Smooth muscle cell (in vitro differentiated cells): ENCODE data around the gene TRIO. TPM values are rescaled to one million over a fixed set of nuclear protein-coding genes. Genes with fewer than 3 reads are reported as not detected.
A peak's percentile ranks its signal among the peaks of the same experiment; 100 is the strongest.

ENCODE experiments used
- DNase-seq: peaks from one replicate; lab custom pipeline; 2025; ENCODE audit not compliant: unreplicated experiment; lab: John Stamatoyannopoulos, UW
- H2AFZ ChIP-seq: fragments of 200-600 bp; sonication (generic); 2 replicates; pipeline ENCODE4 v1.6.0; 2016; ENCODE audit warnings: antibody characterized with exemption, low read depth, mild to moderate bottlenecking
- H3F3A ChIP-seq: fragments of 200-600 bp; sonication (generic); 2 replicates; pipeline ENCODE4 v1.6.0; 2017; ENCODE audit warnings: antibody characterized with exemption, low read depth
- H3K27ac ChIP-seq: fragments of 200-600 bp; sonication (generic); 2 replicates; pipeline ENCODE4 v1.5.1; 2016; ENCODE audit warnings: low read depth, mild to moderate bottlenecking
- H3K27me3 ChIP-seq: fragments of 200-600 bp; sonication (generic); 2 replicates; pipeline ENCODE4 v1.6.1; 2016; ENCODE audit warnings: low read depth, mild to moderate bottlenecking
- H3K36me3 ChIP-seq: fragments of 200-600 bp; sonication (generic); 2 replicates; pipeline ENCODE4 v1.5.1; 2016; ENCODE audit warnings: low read depth
- H3K4me1 ChIP-seq: fragments of 200-600 bp; sonication (generic); 2 replicates; pipeline ENCODE4 v1.5.1; 2016; ENCODE audit warnings: low read depth
- H3K4me2 ChIP-seq: fragments of 200-600 bp; sonication (generic); 2 replicates; pipeline ENCODE4 v1.6.0; 2016; ENCODE audit warnings: mild to moderate bottlenecking
- H3K4me3 ChIP-seq: fragments of 200-600 bp; sonication (generic); 2 replicates; pipeline ENCODE4 v1.5.1; 2016; ENCODE audit warnings: mild to moderate bottlenecking
- H3K79me2 ChIP-seq: fragments of 200-600 bp; sonication (generic); 2 replicates; pipeline ENCODE4 v1.6.0; 2016; ENCODE audit warnings: low read depth, mild to moderate bottlenecking
- H3K9ac ChIP-seq: fragments of 200-600 bp; sonication (generic); 2 replicates; pipeline ENCODE4 v1.6.0; 2016; ENCODE audit warnings: low read depth
- H3K9me3 ChIP-seq: fragments of 200-600 bp; sonication (generic); replicated peaks from 2 replicates; pipeline ENCODE4 v1.5.1; 2016; ENCODE audit warnings: low read depth
- H4K20me1 ChIP-seq: fragments of 200-600 bp; sonication (generic); 2 replicates; pipeline ENCODE4 v1.6.0; 2016; ENCODE audit warnings: low read depth
- CTCF ChIP-seq: fragments of 200-600 bp; sonication (generic); IDR thresholded peaks from 2 replicates; pipeline ENCODE4 v1.5.1; 2017; ENCODE audit warnings: borderline replicate concordance, mild to moderate bottlenecking, antibody characterized with exemption; ENCODE audit not compliant: insufficient read depth, poor library complexity, severe bottlenecking
- WGBS: methylation state at CpG from one replicate; pipeline ENCODE4 v1.1.7; 2016; ENCODE audit warnings: low lambda C conversion rate; 5-methylcytosine and 5-hydroxymethylcytosine counted together
- polyA plus RNA-seq: library from polyadenylated mRNA; unstranded; fragments of >200 nt; fragmentation: Nextera tagmentation; extraction: Ambion mirVana; gene quantifications from 2 replicates; pipeline ENCODE4 v1.2.1, GENCODE V29; 2016
- total RNA-seq: library from RNA; depleted of rRNA; stranded (reverse); fragments of >200 nt; gene quantifications from 2 replicates; pipeline ENCODE4 v1.2.3, GENCODE V29; 2014

Gene TRIO
- total and polyA plus RNA-seq, 2 experiments from 2014 or later = 10.2 to 118 TPM

- Histone ChIP-seq H3K27me3 (no peaks in the 10 kb centered on the region), H2AFZ (no peak overlapping the region), H3K4me2 (no peak overlapping the region), H3K36me3 (peaks cover 21% of the 10 kb centered on the region), H3K4me3 (no peak overlapping the region), H4K20me1 (peaks cover 4% of the 10 kb centered on the region), H3K27ac (no peak overlapping the region), H3K4me1 (peaks cover 8% of the 10 kb centered on the region), H3K9me3 (no peaks in the 10 kb centered on the region), H3F3A (no peaks in the 10 kb centered on the region), H3K79me2 (no peaks in the 10 kb centered on the region), H3K9ac (no peak overlapping the region)
- TF ChIP-seq CTCF = no peak
- WGBS = 67% methylated on average over 10 of the region's 10 CpGs
- DNase-seq = no peak
These were observed 326.6 kb downstream of the TRIO start for GRCh38 chr5:14469551-14470377.

- Histone ChIP-seq H3K9ac (no peak overlapping the region), H3K4me3 (no peak overlapping the region), H3K79me2 (no peaks in the 10 kb centered on the region), H3K27ac (no peak overlapping the region), H3K9me3 (no peaks in the 10 kb centered on the region), H3K4me1 (peaks cover 8% of the 10 kb centered on the region), H3K4me2 (no peak overlapping the region), H3K27me3 (no peaks in the 10 kb centered on the region), H3K36me3 (peaks cover 18% of the 10 kb centered on the region), H3F3A (no peaks in the 10 kb centered on the region), H2AFZ (no peak overlapping the region), H4K20me1 (no peaks in the 10 kb centered on the region)
- no peak for DNase-seq
- TF ChIP-seq CTCF = no peak
- WGBS = 89% methylated on average over 3 of the region's 3 CpGs
These were observed 328.4 kb downstream of the TRIO start for GRCh38 chr5:14471507-14471906.

GRCh38 chr5:14472986-14473567, 329.9 kb downstream of the TRIO start:
- Histone ChIP-seq H3K4me3 (no peak overlapping the region), H3K9ac (no peak overlapping the region), H3K4me2 (no peak overlapping the region), H3K27ac (peak overlapping the region; percentile 3), H3F3A (no peaks in the 10 kb centered on the region), H3K36me3 (peaks cover 20% of the 10 kb centered on the region), H3K9me3 (no peaks in the 10 kb centered on the region), H3K4me1 (peaks cover 8% of the 10 kb centered on the region), H3K27me3 (no peaks in the 10 kb centered on the region), H3K79me2 (no peaks in the 10 kb centered on the region), H4K20me1 (no peaks in the 10 kb centered on the region), H2AFZ (no peak overlapping the region)
- no peak for DNase-seq
- TF ChIP-seq CTCF = no peak
- 64% methylated on average over 3 of the region's 3 CpGs for WGBS
